Measurements from ENCODE around the gene SCAPER.
A peak's percentile ranks its signal among the peaks of the same experiment; 100 is the strongest.

SCAPER gene

GRCh38 chr15:76575274-76575673 lies 329.9 kb downstream of the SCAPER start:
- no peak for DNase-seq
- peaks cover 11% of the 10 kb centered on the region for H3K36me3 Mint-ChIP-seq (ENCODE audit: low read depth)
- peaks cover 5% of the 10 kb centered on the region for H3K4me1 Mint-ChIP-seq
- H3K9me3 Mint-ChIP-seq, result peaks cover 16% of the 10 kb centered on the region
- no peak overlapping the region for H3K4me3 Mint-ChIP-seq
- TF ChIP-seq, protein P1, sequence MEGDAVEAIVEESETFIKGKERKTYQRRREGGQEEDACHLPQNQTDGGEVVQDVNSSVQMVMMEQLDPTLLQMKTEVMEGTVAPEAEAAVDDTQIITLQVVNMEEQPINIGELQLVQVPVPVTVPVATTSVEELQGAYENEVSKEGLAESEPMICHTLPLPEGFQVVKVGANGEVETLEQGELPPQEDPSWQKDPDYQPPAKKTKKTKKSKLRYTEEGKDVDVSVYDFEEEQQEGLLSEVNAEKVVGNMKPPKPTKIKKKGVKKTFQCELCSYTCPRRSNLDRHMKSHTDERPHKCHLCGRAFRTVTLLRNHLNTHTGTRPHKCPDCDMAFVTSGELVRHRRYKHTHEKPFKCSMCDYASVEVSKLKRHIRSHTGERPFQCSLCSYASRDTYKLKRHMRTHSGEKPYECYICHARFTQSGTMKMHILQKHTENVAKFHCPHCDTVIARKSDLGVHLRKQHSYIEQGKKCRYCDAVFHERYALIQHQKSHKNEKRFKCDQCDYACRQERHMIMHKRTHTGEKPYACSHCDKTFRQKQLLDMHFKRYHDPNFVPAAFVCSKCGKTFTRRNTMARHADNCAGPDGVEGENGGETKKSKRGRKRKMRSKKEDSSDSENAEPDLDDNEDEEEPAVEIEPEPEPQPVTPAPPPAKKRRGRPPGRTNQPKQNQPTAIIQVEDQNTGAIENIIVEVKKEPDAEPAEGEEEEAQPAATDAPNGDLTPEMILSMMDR (IDR thresholded peaks at IDR 0.05), result no peak
- no peak overlapping the region for H3K27ac Mint-ChIP-seq
- no peaks in the 10 kb centered on the region for H3K27me3 Mint-ChIP-seq (ENCODE audit: low read depth, poor library complexity)

DNA sequence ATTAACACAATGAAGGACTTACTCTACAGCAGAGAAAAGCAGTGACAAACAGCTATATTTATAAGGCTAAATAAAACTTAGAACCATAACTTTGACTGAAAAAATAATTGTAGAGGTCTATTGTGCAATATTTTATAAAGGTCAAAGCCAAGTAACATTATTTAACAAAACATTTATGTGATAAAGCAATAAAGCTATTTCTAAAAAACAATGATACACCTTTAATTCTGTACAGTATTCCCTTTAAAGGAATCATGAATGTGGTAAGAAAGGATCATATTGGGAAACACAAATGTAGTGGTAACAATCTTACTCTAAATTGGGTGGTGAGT lies 332.2 kb downstream of the SCAPER start:
- Mint-ChIP-seq H3K4me1 (peaks cover 5% of the 10 kb centered on the region), H3K4me3 (no peak overlapping the region), H3K9me3 (peaks cover 15% of the 10 kb centered on the region), H3K27ac (peak overlapping the region; percentile 63), H3K36me3 (ENCODE audit: low read depth) (peaks cover 21% of the 10 kb centered on the region), H3K27me3 (ENCODE audit: low read depth, poor library complexity) (no peaks in the 10 kb centered on the region)
- no peak for DNase-seq
- TF ChIP-seq, protein P1 (IDR thresholded peaks at IDR 0.05), result no peak

- Mint-ChIP-seq H3K27ac (no peak overlapping the region), H3K4me1 (no peaks in the 10 kb centered on the region), H3K27me3 (ENCODE audit: low read depth, poor library complexity) (no peaks in the 10 kb centered on the region), H3K36me3 (ENCODE audit: low read depth) (peaks cover 31% of the 10 kb centered on the region), H3K9me3 (peaks cover 40% of the 10 kb centered on the region), H3K4me3 (no peak overlapping the region)
- TF ChIP-seq, protein P1 (IDR thresholded peaks at IDR 0.05), result no peak
- DNase-seq, result no peak
Observed at GRCh38 chr15:76566276-76566675, 338.9 kb downstream of the SCAPER start.

DNA sequence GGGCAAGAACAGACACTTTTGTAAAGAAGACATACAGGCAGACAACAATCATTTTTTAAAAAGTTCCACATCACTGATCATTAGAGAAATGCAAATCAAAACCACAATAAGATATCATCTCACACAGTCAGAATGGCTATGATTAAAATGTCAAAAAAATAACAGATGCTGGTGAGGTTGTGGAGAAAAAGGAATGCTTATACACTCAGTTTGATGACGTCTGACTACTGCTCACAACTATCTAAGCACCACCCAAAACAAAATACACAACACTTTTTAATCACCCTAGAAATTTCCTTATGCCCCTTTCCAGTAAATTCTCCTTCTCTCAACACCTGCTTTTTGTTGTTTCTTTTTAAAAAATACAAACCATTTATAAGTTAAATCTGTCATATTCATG lies 339.8 kb downstream of the SCAPER start:
- peaks cover 25% of the 10 kb centered on the region for H3K36me3 Mint-ChIP-seq (ENCODE audit: low read depth)
- H3K27me3 Mint-ChIP-seq (ENCODE audit: low read depth, poor library complexity), result no peaks in the 10 kb centered on the region
- peaks cover 35% of the 10 kb centered on the region for H3K9me3 Mint-ChIP-seq
- no peaks in the 10 kb centered on the region for H3K4me1 Mint-ChIP-seq
- no peak overlapping the region for H3K4me3 Mint-ChIP-seq
- no peak for DNase-seq
- no peak overlapping the region for H3K27ac Mint-ChIP-seq
- TF ChIP-seq, protein P1 (IDR thresholded peaks at IDR 0.05), result no peak

DNA sequence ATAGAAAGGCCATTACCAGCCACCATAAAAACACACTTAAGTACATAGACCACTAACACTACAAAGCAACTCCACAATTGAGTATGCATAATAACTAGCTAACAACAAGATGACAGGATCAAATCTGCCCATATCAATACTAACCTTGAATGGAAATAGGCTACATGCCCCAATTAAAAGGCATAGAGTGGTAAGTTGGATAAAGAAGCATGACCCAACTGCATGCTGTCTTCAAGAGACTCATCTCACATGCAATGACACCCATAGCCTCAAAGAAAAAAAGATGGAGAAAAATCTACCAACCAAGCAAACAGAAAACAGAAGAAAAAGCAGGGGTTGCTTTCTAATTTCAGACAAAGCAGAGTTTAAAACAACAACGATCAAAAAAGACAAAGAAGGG lies 349.9 kb downstream of the SCAPER start:
- H3K27ac Mint-ChIP-seq, result no peak overlapping the region
- H3K4me1 Mint-ChIP-seq, result no peaks in the 10 kb centered on the region
- TF ChIP-seq, protein P1 (IDR thresholded peaks at IDR 0.05), result no peak
- H3K4me3 Mint-ChIP-seq, result no peak overlapping the region
- peaks cover 16% of the 10 kb centered on the region for H3K9me3 Mint-ChIP-seq
- H3K36me3 Mint-ChIP-seq (ENCODE audit: low read depth), result peaks cover 8% of the 10 kb centered on the region
- no peaks in the 10 kb centered on the region for H3K27me3 Mint-ChIP-seq (ENCODE audit: low read depth, poor library complexity)
- DNase-seq, result no peak

- TF ChIP-seq, protein P1 (IDR thresholded peaks at IDR 0.05), result no peak
- DNase-seq, result no peak
- H3K27me3 Mint-ChIP-seq (ENCODE audit: low read depth, poor library complexity), result no peaks in the 10 kb centered on the region
- no peak overlapping the region for H3K4me3 Mint-ChIP-seq
- no peak overlapping the region for H3K27ac Mint-ChIP-seq
- H3K36me3 Mint-ChIP-seq (ENCODE audit: low read depth), result peaks cover 8% of the 10 kb centered on the region
- H3K9me3 Mint-ChIP-seq, result peaks cover 22% of the 10 kb centered on the region
- no peaks in the 10 kb centered on the region for H3K4me1 Mint-ChIP-seq
Observed at GRCh38 chr15:76553564-76553963, 351.6 kb downstream of the SCAPER start.
